CD14-positive monocyte (primary cell): ENCODE results near the gene SEMA4D. TPM values are rescaled to one million over a fixed set of nuclear protein-coding genes. Genes with fewer than 3 reads are reported as not detected.

Source experiments
- DNase-seq, 3 donors: peaks; one replicate each; pipeline ENCODE4 v3.0.0-alpha.2; 2011 to 2022
- H2AFZ ChIP-seq: 2 replicates; pipeline ENCODE4 v1.6.0; 2012; ENCODE audit warnings: mild to moderate bottlenecking, low read depth, low read length, inconsistent platforms; ENCODE audit not compliant: insufficient read depth, poor library complexity, severe bottlenecking
- H3K27ac ChIP-seq, 2 donors: 1 replicate in 1 of 2; 2 replicates in 1 of 2; pipeline ENCODE4 v1.5.1; 2012 to 2013; ENCODE audit warnings: low read length in 2 of 2, control low read depth in 1 of 2, inconsistent platforms in 1 of 2, low read depth in 1 of 2, mild to moderate bottlenecking in 1 of 2
- H3K27me3 ChIP-seq, 2 donors: one replicate each; pipeline versions ENCODE4 v1.6.0 to v1.6.1; 2011 to 2013; ENCODE audit warnings: low read length in 2 of 2; ENCODE audit not compliant: control insufficient read depth in 2 of 2, insufficient read depth in 2 of 2
- H3K36me3 ChIP-seq, 2 donors: replicated peaks in 1 of 2; 1 replicate in 1 of 2; 2 replicates in 1 of 2; pipeline versions ENCODE4 v1.5.1 to v1.6.1; 2012 to 2013; ENCODE audit warnings: low read length in 2 of 2, control low read depth in 1 of 2, inconsistent platforms in 1 of 2, mild to moderate bottlenecking in 1 of 2; ENCODE audit not compliant: insufficient read depth in 2 of 2, control insufficient read depth in 1 of 2
- H3K4me1 ChIP-seq, 2 donors: 1 replicate in 1 of 2; 2 replicates in 1 of 2; pipeline versions ENCODE4 v1.5.1 to v1.6.1; 2012 to 2013; ENCODE audit warnings: low read length in 2 of 2, control low read depth in 1 of 2, inconsistent platforms in 1 of 2, mild to moderate bottlenecking in 1 of 2, moderate library complexity in 1 of 2; ENCODE audit not compliant: insufficient read depth in 2 of 2, control insufficient read depth in 1 of 2
- H3K4me2 ChIP-seq: replicated peaks from 2 replicates; pipeline ENCODE3; 2012; ENCODE audit warnings: low read length, moderate library complexity, mild to moderate bottlenecking; ENCODE audit not compliant: poor library complexity, severe bottlenecking; ENCODE audit errors: extremely low read depth
- H3K4me3 ChIP-seq, 3 experiments: fragments of 200-600 bp in 1 of 3; sonication (generic) in 1 of 3; replicated peaks in 1 of 3; 1 replicate in 2 of 3; 2 replicates in 1 of 3; pipeline ENCODE4 v1.5.1; 2011 to 2013; ENCODE audit warnings: low read length in 3 of 3, mild to moderate bottlenecking in 3 of 3, control low read depth in 2 of 3, low read depth in 2 of 3, inconsistent platforms in 1 of 3, moderate library complexity in 1 of 3
- H3K79me2 ChIP-seq: 2 replicates; pipeline ENCODE4 v1.6.0; 2012; ENCODE audit warnings: mild to moderate bottlenecking, control low read depth, inconsistent platforms, low read length, moderate library complexity; ENCODE audit not compliant: insufficient read depth
- H3K9ac ChIP-seq: 2 replicates; pipeline ENCODE4 v1.6.0; 2017; ENCODE audit warnings: low read length, mild to moderate bottlenecking; ENCODE audit not compliant: insufficient read depth, poor library complexity, severe bottlenecking
- H3K9me3 ChIP-seq, 2 donors: replicated peaks in 1 of 2; 1 replicate in 1 of 2; 2 replicates in 1 of 2; pipeline versions ENCODE4 v1.5.1 to v1.6.1; 2012 to 2013; ENCODE audit warnings: low read length in 2 of 2, control low read depth in 1 of 2; ENCODE audit not compliant: control insufficient read depth in 1 of 2, insufficient read depth in 1 of 2
- H4K20me1 ChIP-seq: 2 replicates; pipeline ENCODE4 v1.6.0; 2012; ENCODE audit warnings: mild to moderate bottlenecking, low read length, control low read depth, moderate library complexity; ENCODE audit not compliant: insufficient read depth
- H3K27ac Mint-ChIP-seq, 7 donors: one replicate each; pipeline ENCODE4 v1.8.0; 2020; ENCODE audit warnings: mild to moderate bottlenecking in 7 of 7, mixed read lengths in 7 of 7, moderate library complexity in 6 of 7, inconsistent platforms in 2 of 7
- H3K27me3 Mint-ChIP-seq, 3 donors: one replicate each; pipeline ENCODE4 v1.8.0; 2021 to 2022; ENCODE audit warnings: low read depth in 3 of 3, mild to moderate bottlenecking in 3 of 3, mixed read lengths in 3 of 3, moderate library complexity in 3 of 3, inconsistent platforms in 1 of 3
- H3K36me3 Mint-ChIP-seq, 2 donors: one replicate each; pipeline ENCODE4 v1.8.0; 2020; ENCODE audit warnings: mixed read lengths in 2 of 2, inconsistent platforms in 1 of 2, mild to moderate bottlenecking in 1 of 2
- H3K4me1 Mint-ChIP-seq: one replicate; pipeline ENCODE4 v1.8.0; 2020; ENCODE audit warnings: mild to moderate bottlenecking, mixed read lengths
- H3K4me3 Mint-ChIP-seq, 2 donors: one replicate each; pipeline ENCODE4 v1.8.0; 2020; ENCODE audit warnings: mild to moderate bottlenecking in 2 of 2, mixed read lengths in 2 of 2, moderate library complexity in 1 of 2
- H3K9me3 Mint-ChIP-seq, 7 donors: one replicate each; pipeline ENCODE4 v1.8.0; 2020 to 2022; ENCODE audit warnings: mixed read lengths in 7 of 7, mild to moderate bottlenecking in 6 of 7, moderate library complexity in 6 of 7, inconsistent platforms in 2 of 7
- CTCF ChIP-seq: fragments of 200-600 bp; IDR thresholded peaks from one replicate; pipeline ENCODE4 v1.8.0; 2022; ENCODE audit warnings: antibody characterized with exemption, mild to moderate bottlenecking
- WGBS: methylation state at CpG from one replicate; pipeline ENCODE4 v1.1.5; 2013; ENCODE audit warnings: missing lambda C conversion rate; ENCODE audit not compliant: insufficient coverage; 5-methylcytosine and 5-hydroxymethylcytosine counted together
- intact Hi-C, 2 donors: fragments of 100-400 bp; cut with micrococcal nuclease; formaldehyde crosslinking; loops; one replicate each; pipeline versions ENCODE4 v1.15.0 to v1.15.1; 2023
- polyA plus RNA-seq, 3 donors: library from polyadenylated mRNA; depleted of rRNA in 1 of 3; unstranded in 2 of 3; stranded (reverse) in 1 of 3; fragments of 300-500 nt in 2 of 3; fragments of >200 nt in 1 of 3; fragmentation: Illumina TruSeq in 2 of 3; gene quantifications; 1 replicate in 2 of 3; 2 replicates in 1 of 3; pipeline ENCODE4 v1.2.3, GENCODE V29; 2012 to 2021

Gene SEMA4D
- polyA plus RNA-seq, 3 donors, result 28.2 to 117 (median 28.6) TPM

GRCh38 chr9:89465726-89466308 lies 32.1 kb downstream of the SEMA4D start:
- WGBS, result 99% methylated on average over 9 of the region's 10 CpGs
- peak overlapping the region; percentile 6 to 80 for H3K27ac ChIP-seq
- peak overlapping the region; percentile 13 to 86 (median 63) for H3K27ac Mint-ChIP-seq

DNA sequence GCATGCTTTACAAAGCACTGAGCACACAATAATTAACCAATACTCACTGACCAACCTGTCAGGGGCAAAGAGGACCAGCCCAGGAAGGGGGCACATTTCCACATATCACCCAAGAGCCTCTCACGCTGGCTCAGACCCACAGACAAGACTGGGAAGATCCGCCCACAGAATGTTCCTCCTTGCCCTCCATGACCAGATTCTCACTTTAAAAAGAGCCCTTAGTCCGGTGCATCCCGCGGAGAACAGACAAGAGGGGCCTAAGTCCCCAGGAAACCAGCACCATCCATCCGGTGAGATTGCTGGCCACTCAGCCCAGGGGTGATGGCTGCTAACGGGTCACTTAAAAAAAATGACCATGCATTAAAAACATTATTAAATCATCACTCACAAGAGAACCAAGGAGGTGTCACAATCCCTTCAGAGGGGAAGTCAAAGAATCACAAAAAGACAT lies 32.9 kb downstream of the SEMA4D start:
- Mint-ChIP-seq H3K9me3 (peaks cover 0 to 3% (median 0%) of the 10 kb centered on the region in 7 donors), H3K36me3 (peaks cover 49 to 52% of the 10 kb centered on the region in 2 donors), H3K27ac (peak overlapping the region; percentile 78 to 94 (median 91)), H3K4me3 (peak overlapping the region; percentile 37 to 75), H3K4me1 (peaks cover 81% of the 10 kb centered on the region), H3K27me3 (no peaks in the 10 kb centered on the region)
- H3K9ac ChIP-seq, result peak overlapping the region; percentile 54
- peak in 2 of 3 donors; percentile 52 to 57 for DNase-seq
- peaks cover 61 to 73% of the 10 kb centered on the region in 2 donors for H3K4me1 ChIP-seq
- no peak for TF ChIP-seq CTCF
- H3K4me3 ChIP-seq, result peak overlapping the region in 1 of 3 experiments; percentile 55
- peaks cover 100% of the 10 kb centered on the region for H3K79me2 ChIP-seq
- peak overlapping the region; percentile 63 to 80 for H3K27ac ChIP-seq
- no peaks in the 10 kb centered on the region for H3K9me3 ChIP-seq
- peaks cover 100% of the 10 kb centered on the region for H4K20me1 ChIP-seq
- intact Hi-C loops, result no loop called here
- no CpG with 5 or more reads among the region's 7 CpGs for WGBS
- no peaks in the 10 kb centered on the region for H3K27me3 ChIP-seq
- no peak overlapping the region for H2AFZ ChIP-seq
- H3K4me2 ChIP-seq, result peak overlapping the region; percentile 64
- peaks cover 9 to 30% of the 10 kb centered on the region in 2 donors for H3K36me3 ChIP-seq

More at GRCh38 chr9:89465726-89466308, 32.1 kb downstream of the SEMA4D start:
- H3K9ac ChIP-seq, result no peak overlapping the region
- H4K20me1 ChIP-seq, result peaks cover 100% of the 10 kb centered on the region
- Mint-ChIP-seq H3K9me3 (peaks cover 0 to 3% (median 0%) of the 10 kb centered on the region in 7 donors), H3K36me3 (peaks cover 46 to 47% of the 10 kb centered on the region in 2 donors), H3K4me1 (peaks cover 85% of the 10 kb centered on the region), H3K4me3 (no peak overlapping the region), H3K27me3 (no peaks in the 10 kb centered on the region)
- TF ChIP-seq CTCF, result no peak
- H3K4me1 ChIP-seq, result peaks cover 68 to 81% of the 10 kb centered on the region in 2 donors
- H3K9me3 ChIP-seq, result no peaks in the 10 kb centered on the region
- peaks cover 100% of the 10 kb centered on the region for H3K79me2 ChIP-seq
- H3K27me3 ChIP-seq, result no peaks in the 10 kb centered on the region
- H3K36me3 ChIP-seq, result peaks cover 9 to 22% of the 10 kb centered on the region in 2 donors
- intact Hi-C loops, result no loop called here
- H2AFZ ChIP-seq, result no peak overlapping the region
- DNase-seq, result no peak
- H3K4me3 ChIP-seq, result peak overlapping the region in 1 of 3 experiments; percentile 55
- no peak overlapping the region for H3K4me2 ChIP-seq
